GM12878 (cell line): ENCODE data around the gene PCDHGC5.

Source experiments
- CTCF ChIP-seq, 3 experiments: IDR thresholded peaks in 2 of 3; conservative IDR thresholded peaks in 1 of 3; 2 replicates each; pipeline ENCODE4 v1.5.1; 2011; ENCODE audit warnings: low read depth in 3 of 3, low read length in 3 of 3, mild to moderate bottlenecking in 3 of 3, control low read depth in 2 of 3, moderate library complexity in 2 of 3, inconsistent platforms in 1 of 3, mixed read lengths in 1 of 3; ENCODE audit not compliant: control insufficient read depth in 2 of 3, insufficient read depth in 1 of 3; ENCODE audit errors: extremely low read depth in 1 of 3
- EED ChIP-seq: sonication (generic); IDR thresholded peaks from 2 replicates; pipeline ENCODE4 v1.6.1; 2016; ENCODE audit warnings: antibody characterized with exemption, low read depth
- EGR1 ChIP-seq, 2 experiments: IDR thresholded peaks; 1 replicate in 1 of 2; 2 replicates in 1 of 2; pipeline ENCODE4 v1.6.1; 2011 to 2012; ENCODE audit warnings: low read depth in 2 of 2, low read length in 2 of 2, borderline replicate concordance in 1 of 2, mild to moderate bottlenecking in 1 of 2, moderate library complexity in 1 of 2
- EP300 ChIP-seq, 2 experiments: fragments of 150-350 bp in 1 of 2; IDR thresholded peaks; 2 replicates each; pipeline ENCODE4 v1.6.1; 2011 to 2012; ENCODE audit warnings: low read depth in 2 of 2, low read length in 2 of 2, borderline replicate concordance in 1 of 2, improper control_type of control experiment in 1 of 2, inconsistent platforms in 1 of 2; ENCODE audit not compliant: control insufficient read depth in 1 of 2
- JUNB ChIP-seq: IDR thresholded peaks from 2 replicates; pipeline ENCODE4 v1.6.1; 2016; ENCODE audit warnings: antibody characterized with exemption, mild to moderate bottlenecking
- NFYA ChIP-seq: IDR thresholded peaks from 2 replicates; pipeline ENCODE4 v1.6.1; 2011; ENCODE audit warnings: low read depth, mild to moderate bottlenecking, low read length, improper control_type of control experiment, borderline replicate concordance
- NR2F1 ChIP-seq: fragments of 450-650 bp; conservative IDR thresholded peaks from 2 replicates; pipeline ENCODE4 v1.6.1; 2017; ENCODE audit warnings: mild to moderate bottlenecking
- PML ChIP-seq: IDR thresholded peaks from 2 replicates; pipeline ENCODE4 v1.6.1; 2012; ENCODE audit warnings: low read length, inconsistent platforms
- REST ChIP-seq: IDR thresholded peaks from 2 replicates; pipeline ENCODE4 v1.6.1; 2012; ENCODE audit warnings: mild to moderate bottlenecking, low read depth, low read length
- ZNF274 ChIP-seq: IDR thresholded peaks from one replicate; pipeline ENCODE4 v1.8.0; 2011; ENCODE audit not compliant: insufficient read length, insufficient read depth

GRCh38 chr5:141529873-141530272 is 41.0 kb downstream of the PCDHGC5 start:
- TF ChIP-seq NFYA (no peak), CTCF (IDR thresholded peaks at IDR 0.05 in 2 of 3, conservative IDR thresholded peaks at IDR 0.05 in 1 of 3; ENCODE audit: control insufficient read depth in 2 of 3, extremely low read depth in 1 of 3, insufficient read depth in 1 of 3, low read depth in 3 of 3, low read length in 3 of 3) (no peak), REST (no peak), EGR1 (IDR thresholded peaks at IDR 0.05; ENCODE audit: borderline replicate concordance in 1 of 2, low read depth in 2 of 2, low read length in 2 of 2) (no peak), NR2F1 (peak; percentile 87), PML (no peak), ZNF274 (no peak), EP300 (IDR thresholded peaks at IDR 0.05; ENCODE audit: borderline replicate concordance in 1 of 2, control insufficient read depth in 1 of 2, low read depth in 2 of 2, low read length in 2 of 2) (no peak), EED (peak; percentile 83), JUNB (no peak)
